B cell (primary cell): ENCODE results near the gene CSMD2. TPM values are rescaled to one million over a fixed set of nuclear protein-coding genes. Genes with fewer than 3 reads are reported as not detected.

Source experiments
- ATAC-seq: fragments of 200-7000 bp; cut with Tn5 transposase; one replicate; pipeline ENCODE4 v1.10.0; 2021; ENCODE audit warnings: low read depth, mild to moderate bottlenecking, moderate number of reproducible peaks, moderate library complexity
- CTCF ChIA-PET: fragments of 350-600 bp; sonication (Branson Sonifier 250); formaldehyde crosslinking; loops from one replicate; lab custom pipeline; 2021; ENCODE audit warnings: antibody characterized with exemption, inconsistent platforms; lab: Charles Lee
- POLR2A ChIA-PET: fragments of 350-600 bp; sonication (Branson Sonifier 250); formaldehyde crosslinking; loops from one replicate; lab custom pipeline; 2021; ENCODE audit warnings: antibody characterized with exemption; lab: Charles Lee
- DNase-seq: peaks from one replicate; pipeline ENCODE4 v3.0.0; 2013
- H2AFZ ChIP-seq: 2 replicates; pipeline ENCODE4 v1.6.1; 2012; ENCODE audit warnings: mild to moderate bottlenecking, low read depth, low read length; ENCODE audit not compliant: insufficient read depth, poor library complexity, severe bottlenecking
- H3K27ac ChIP-seq, 2 donors: 1 replicate in 1 of 2; 2 replicates in 1 of 2; pipeline ENCODE4 v1.5.1; 2012 to 2013; ENCODE audit warnings: low read length in 2 of 2, mild to moderate bottlenecking in 2 of 2, moderate library complexity in 1 of 2
- H3K27me3 ChIP-seq, 4 experiments: fragments of 200-600 bp in 1 of 4; sonication (generic) in 1 of 4; replicated peaks in 1 of 4; 1 replicate in 2 of 4; 2 replicates in 2 of 4; pipeline versions ENCODE4 v1.6.1 to v1.7.0; 2013 to 2016; ENCODE audit warnings: low read length in 3 of 4, mild to moderate bottlenecking in 2 of 4, mixed read lengths in 1 of 4, moderate library complexity in 1 of 4; ENCODE audit not compliant: insufficient read depth in 4 of 4, control insufficient read depth in 3 of 4; ENCODE audit errors: control extremely low read depth in 1 of 4
- H3K36me3 ChIP-seq, 2 experiments: replicated peaks in 1 of 2; 1 replicate in 1 of 2; 2 replicates in 1 of 2; pipeline versions ENCODE4 v1.6.1 to v1.7.1; 2013; ENCODE audit warnings: low read length in 1 of 2; ENCODE audit not compliant: insufficient read depth in 2 of 2, control insufficient read depth in 1 of 2; ENCODE audit errors: control extremely low read depth in 1 of 2, extremely low read depth in 1 of 2
- H3K4me1 ChIP-seq, 2 donors: fragments of 200-600 bp in 1 of 2; sonication (generic) in 1 of 2; 1 replicate in 1 of 2; 2 replicates in 1 of 2; pipeline versions ENCODE4 v1.5.1 to v1.6.1; 2013 to 2017; ENCODE audit warnings: low read length in 2 of 2; ENCODE audit not compliant: control insufficient read depth in 2 of 2, insufficient read depth in 2 of 2
- H3K4me2 ChIP-seq: replicated peaks from 2 replicates; pipeline ENCODE3; 2012; ENCODE audit warnings: mild to moderate bottlenecking, low read depth, low read length; ENCODE audit not compliant: poor library complexity, severe bottlenecking
- H3K4me3 ChIP-seq, 5 experiments: fragments of 200-600 bp in 1 of 5; sonication (generic) in 1 of 5; 1 replicate in 3 of 5; 2 replicates in 2 of 5; pipeline versions ENCODE4 v1.5.1 to v1.7.0; 2011 to 2016; ENCODE audit warnings: low read length in 4 of 5, mild to moderate bottlenecking in 4 of 5, low read depth in 2 of 5, control low read depth in 1 of 5, moderate library complexity in 1 of 5; ENCODE audit not compliant: insufficient read depth in 1 of 5; ENCODE audit errors: control extremely low read depth in 1 of 5, extremely low read depth in 1 of 5
- H3K79me2 ChIP-seq: fragments of 200-600 bp; sonication (generic); one replicate; pipeline ENCODE4 v1.6.0; 2016; ENCODE audit warnings: low read length; ENCODE audit not compliant: control insufficient read depth, insufficient read depth
- H3K9ac ChIP-seq: fragments of 200-600 bp; sonication (generic); 2 replicates; pipeline ENCODE4 v1.6.1; 2017; ENCODE audit warnings: mild to moderate bottlenecking, low read length, moderate library complexity
- H3K9me3 ChIP-seq, 3 donors: one replicate each; pipeline versions ENCODE4 v1.6.1 to v1.7.1; 2013; ENCODE audit warnings: low read length in 2 of 3; ENCODE audit not compliant: control insufficient read depth in 2 of 3, insufficient read depth in 1 of 3; ENCODE audit errors: control extremely low read depth in 1 of 3
- H4K20me1 ChIP-seq: 2 replicates; pipeline ENCODE4 v1.6.0; 2012; ENCODE audit warnings: mild to moderate bottlenecking, low read length; ENCODE audit not compliant: insufficient read depth, control insufficient read depth, poor library complexity, severe bottlenecking
- H3K27ac Mint-ChIP-seq: one replicate; pipeline ENCODE4 v1.8.0; 2021; ENCODE audit warnings: mixed read lengths
- H3K27me3 Mint-ChIP-seq: one replicate; pipeline ENCODE4 v1.8.0; 2021; ENCODE audit warnings: mixed read lengths
- H3K4me1 Mint-ChIP-seq: one replicate; pipeline ENCODE4 v1.8.0; 2021; ENCODE audit warnings: mixed read lengths
- H3K4me3 Mint-ChIP-seq: one replicate; pipeline ENCODE4 v1.8.0; 2021; ENCODE audit warnings: mixed read lengths
- H3K9me3 Mint-ChIP-seq: one replicate; pipeline ENCODE4 v1.8.0; 2022; ENCODE audit warnings: mixed read lengths; ENCODE audit not compliant: insufficient read depth
- CTCF ChIP-seq: fragments of 200-600 bp; IDR thresholded peaks from one replicate; pipeline ENCODE4 v1.8.0; 2022; ENCODE audit warnings: antibody characterized with exemption, mild to moderate bottlenecking
- EZH2 ChIP-seq: IDR thresholded peaks from 2 replicates; pipeline ENCODE4 v1.6.1; 2012; ENCODE audit warnings: borderline replicate concordance, low read depth, mild to moderate bottlenecking, moderate library complexity, low read length; ENCODE audit not compliant: insufficient read depth, poor library complexity, severe bottlenecking
- WGBS: methylation state at CpG from one replicate; pipeline ENCODE4 v1.1.5; 2013; ENCODE audit warnings: missing lambda C conversion rate; ENCODE audit not compliant: insufficient coverage; 5-methylcytosine and 5-hydroxymethylcytosine counted together
- intact Hi-C: fragments of 100-400 bp; cut with micrococcal nuclease; formaldehyde crosslinking; loops from one replicate; pipeline ENCODE4 v1.10.0; 2022
- polyA plus RNA-seq: library from polyadenylated mRNA; depleted of rRNA; stranded (reverse); fragments of >200 nt; gene quantifications from 2 replicates; pipeline ENCODE4 v1.2.3, GENCODE V29; 2012
- total RNA-seq, 2 donors: library from RNA; stranded (reverse); fragments of 120-200 nt in 1 of 2; gene quantifications; 1 replicate in 1 of 2; 2 replicates in 1 of 2; pipeline versions ENCODE4 v1.2.3 to v1.2.4, GENCODE V29; 2013 to 2022

CSMD2 gene
- total and polyA plus RNA-seq, 2 donors (not counting 1 experiment from before 2014, with no cell fraction given) = not detected

GRCh38 chr1:34065498-34065897, 99.5 kb downstream of the CSMD2 start:
- Histone ChIP-seq H3K9me3 (peaks cover 0 to 9% (median 0%) of the 10 kb centered on the region in 3 donors), H3K4me3 (no peak overlapping the region), H3K27me3 (peaks cover 0 to 2% (median 0%) of the 10 kb centered on the region in 4 experiments), H3K4me1 (no peaks in the 10 kb centered on the region), H4K20me1 (no peaks in the 10 kb centered on the region), H3K4me2 (no peak overlapping the region), H3K79me2 (no peaks in the 10 kb centered on the region), H3K36me3 (no peaks in the 10 kb centered on the region), H2AFZ (no peak overlapping the region), H3K27ac (no peak overlapping the region), H3K9ac (no peak overlapping the region)
- Mint-ChIP-seq H3K4me1 (no peaks in the 10 kb centered on the region), H3K9me3 (peaks cover 2% of the 10 kb centered on the region), H3K27me3 (peaks cover 13% of the 10 kb centered on the region), H3K27ac (no peak overlapping the region), H3K4me3 (no peak overlapping the region)
- ATAC-seq (no peak), DNase-seq (no peak)
- ChIA-PET POLR2A (no interaction called here), CTCF (no interaction called here)
- no peak for TF ChIP-seq EZH2
- no peak for TF ChIP-seq CTCF
- WGBS = 86% methylated on average over 1 of the region's 2 CpGs
- intact Hi-C loops = no loop called here

GRCh38 chr1:34060901-34061415, 104.1 kb downstream of the CSMD2 start:
- POLR2A ChIA-PET = no interaction called here
- WGBS = 84% methylated on average over 8 of the region's 10 CpGs
- no peak for ATAC-seq

More at GRCh38 chr1:34060901-34061415, 104.1 kb downstream of the CSMD2 start:
- CTCF ChIA-PET = no interaction called here
- no peak overlapping the region for H2AFZ ChIP-seq
- Mint-ChIP-seq H3K9me3 (peaks cover 2% of the 10 kb centered on the region), H3K4me1 (no peaks in the 10 kb centered on the region), H3K27ac (no peak overlapping the region), H3K27me3 (peaks cover 14% of the 10 kb centered on the region), H3K4me3 (no peak overlapping the region)
- H3K4me3 ChIP-seq = no peak overlapping the region
- no peak for DNase-seq
- H3K79me2 ChIP-seq = no peaks in the 10 kb centered on the region
- H4K20me1 ChIP-seq = no peaks in the 10 kb centered on the region
- no peak overlapping the region for H3K27ac ChIP-seq
- TF ChIP-seq EZH2 = no peak
- TF ChIP-seq CTCF = no peak
- no peaks in the 10 kb centered on the region for H3K36me3 ChIP-seq
- H3K9ac ChIP-seq = no peak overlapping the region
- H3K4me2 ChIP-seq = no peak overlapping the region
- intact Hi-C loops = no loop called here
- H3K9me3 ChIP-seq = peaks cover 0 to 9% (median 0%) of the 10 kb centered on the region in 3 donors
- H3K4me1 ChIP-seq = no peaks in the 10 kb centered on the region
- peaks cover 0 to 2% (median 0%) of the 10 kb centered on the region in 4 experiments for H3K27me3 ChIP-seq
